Inflammatory macrophage (primary cell): ENCODE measurements around the gene SNRNP48.

Experiments
- DNase-seq, 2 donors: peaks; one replicate each; pipeline ENCODE4 v3.0.0-alpha.2; 2020 to 2022

The SNRNP48 gene

GRCh38 chr6:7559651-7560385 is 30.2 kb upstream of the SNRNP48 start:
- peak in 1 of 2 donors; percentile 64 for DNase-seq

GRCh38 chr6:7561153-7561964 is 28.6 kb upstream of the SNRNP48 start:
- no peak for DNase-seq

GRCh38 chr6:7562769-7563168 is 27.2 kb upstream of the SNRNP48 start:
- peak; percentile 88 to 94 for DNase-seq

GRCh38 chr6:7566107-7566506 is 23.9 kb upstream of the SNRNP48 start:
- no peak for DNase-seq

DNA sequence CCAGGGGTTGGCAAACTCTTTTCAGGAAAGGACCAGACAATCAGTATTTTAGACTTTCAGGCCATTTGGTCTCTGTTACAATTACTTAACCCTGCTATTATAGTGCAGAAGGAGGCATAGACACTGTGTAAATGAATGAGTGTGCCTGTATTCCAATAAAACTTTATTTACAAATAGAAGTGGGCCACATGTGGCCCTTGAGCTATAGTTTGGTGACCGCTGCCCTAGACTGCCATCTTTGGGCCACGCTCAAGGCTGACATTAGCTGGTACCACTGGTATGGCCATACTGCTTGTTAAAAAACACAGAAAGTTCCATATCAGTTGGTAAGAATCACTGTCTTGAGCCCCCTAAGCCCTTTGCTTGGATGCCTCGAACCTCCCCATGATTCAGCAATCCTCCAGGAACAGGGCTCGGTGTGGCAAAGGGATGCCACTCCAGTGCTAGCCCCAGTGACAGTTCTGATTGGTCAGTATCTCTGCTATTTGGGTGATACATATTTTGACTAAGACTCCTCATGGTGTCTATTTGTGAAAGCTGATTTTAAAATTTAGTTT is 23.3 kb upstream of the SNRNP48 start:
- DNase-seq = no peak

- no peak for DNase-seq
Measured at GRCh38 chr6:7568021-7568420, 22.0 kb upstream of the SNRNP48 start.

DNA sequence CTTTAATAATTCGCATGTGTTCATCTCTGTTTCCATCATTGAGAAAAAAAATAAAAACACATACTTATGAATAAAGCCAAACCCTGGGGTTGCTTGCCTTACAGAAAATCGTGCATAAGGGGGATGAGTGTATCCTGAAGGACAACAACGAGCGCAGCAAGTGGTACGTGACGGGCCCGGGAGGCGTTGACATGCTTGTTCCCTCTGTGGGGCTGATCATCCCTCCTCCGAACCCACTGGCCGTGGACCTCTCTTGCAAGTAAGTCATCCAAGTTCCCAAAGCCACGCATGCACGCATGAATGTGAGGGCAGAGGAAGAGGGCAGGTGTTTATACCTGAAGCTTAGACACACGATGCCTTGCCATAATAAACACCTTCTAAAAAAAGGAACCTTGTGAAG is 20.9 kb upstream of the SNRNP48 start:
- no peak for DNase-seq

- no peak for DNase-seq
Measured at GRCh38 chr6:7572213-7572943, 17.6 kb upstream of the SNRNP48 start.

DNA sequence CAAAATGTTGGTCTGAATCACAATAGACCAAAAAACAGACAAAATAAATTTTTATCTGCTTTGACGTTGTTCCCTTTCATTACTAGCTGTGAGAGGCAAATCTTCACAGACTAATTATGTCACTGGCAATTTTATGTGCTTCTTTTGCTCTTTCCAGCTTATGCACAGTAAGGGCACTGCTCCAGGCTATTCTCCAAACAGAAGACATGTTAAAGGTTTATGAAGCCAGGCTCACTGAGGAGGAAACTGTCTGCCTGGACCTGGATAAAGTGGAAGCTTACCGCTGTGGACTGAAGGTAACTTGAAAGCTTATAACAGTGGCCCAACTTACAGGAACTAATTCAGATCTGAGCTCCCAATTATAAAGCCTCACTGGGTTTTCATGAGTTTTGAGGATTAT is 15.5 kb upstream of the SNRNP48 start:
- no peak for DNase-seq

GRCh38 chr6:7578516-7578915 is 11.5 kb upstream of the SNRNP48 start:
- DNase-seq = peak; percentile 41 to 84

GRCh38 chr6:7578931-7579330 is 11.1 kb upstream of the SNRNP48 start:
- peak; percentile 29 to 75 for DNase-seq

GRCh38 chr6:7579851-7580250 is 10.1 kb upstream of the SNRNP48 start:
- no peak for DNase-seq

DNA sequence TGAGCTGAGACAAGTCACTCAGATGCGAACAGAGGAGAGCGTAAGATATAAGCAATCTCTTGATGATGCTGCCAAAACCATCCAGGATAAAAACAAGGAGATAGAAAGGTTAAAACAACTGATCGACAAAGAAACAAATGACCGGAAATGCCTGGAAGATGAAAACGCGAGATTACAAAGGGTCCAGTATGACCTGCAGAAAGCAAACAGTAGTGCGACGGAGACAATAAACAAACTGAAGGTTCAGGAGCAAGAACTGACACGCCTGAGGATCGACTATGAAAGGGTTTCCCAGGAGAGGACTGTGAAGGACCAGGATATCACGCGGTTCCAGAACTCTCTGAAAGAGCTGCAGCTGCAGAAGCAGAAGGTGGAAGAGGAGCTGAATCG is 9.5 kb upstream of the SNRNP48 start:
- no peak for DNase-seq

DNA sequence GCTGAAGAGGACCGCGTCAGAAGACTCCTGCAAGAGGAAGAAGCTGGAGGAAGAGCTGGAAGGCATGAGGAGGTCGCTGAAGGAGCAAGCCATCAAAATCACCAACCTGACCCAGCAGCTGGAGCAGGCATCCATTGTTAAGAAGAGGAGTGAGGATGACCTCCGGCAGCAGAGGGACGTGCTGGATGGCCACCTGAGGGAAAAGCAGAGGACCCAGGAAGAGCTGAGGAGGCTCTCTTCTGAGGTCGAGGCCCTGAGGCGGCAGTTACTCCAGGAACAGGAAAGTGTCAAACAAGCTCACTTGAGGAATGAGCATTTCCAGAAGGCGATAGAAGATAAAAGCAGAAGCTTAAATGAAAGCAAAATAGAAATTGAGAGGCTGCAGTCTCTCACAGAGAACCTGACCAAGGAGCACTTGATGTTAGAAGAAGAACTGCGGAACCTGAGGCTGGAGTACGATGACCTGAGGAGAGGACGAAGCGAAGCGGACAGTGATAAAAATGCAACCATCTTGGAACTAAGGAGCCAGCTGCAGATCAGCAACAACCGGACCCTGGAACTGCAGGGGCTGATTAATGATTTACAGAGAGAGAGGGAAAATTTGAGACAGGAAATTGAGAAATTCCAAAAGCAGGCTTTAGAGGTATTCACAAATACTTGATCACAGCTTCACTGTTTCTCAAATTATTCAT is 8.9 kb upstream of the SNRNP48 start:
- peak in 1 of 2 donors; percentile 30 for DNase-seq

GRCh38 chr6:7585287-7585930 is 4.6 kb upstream of the SNRNP48 start:
- DNase-seq = no peak

DNA sequence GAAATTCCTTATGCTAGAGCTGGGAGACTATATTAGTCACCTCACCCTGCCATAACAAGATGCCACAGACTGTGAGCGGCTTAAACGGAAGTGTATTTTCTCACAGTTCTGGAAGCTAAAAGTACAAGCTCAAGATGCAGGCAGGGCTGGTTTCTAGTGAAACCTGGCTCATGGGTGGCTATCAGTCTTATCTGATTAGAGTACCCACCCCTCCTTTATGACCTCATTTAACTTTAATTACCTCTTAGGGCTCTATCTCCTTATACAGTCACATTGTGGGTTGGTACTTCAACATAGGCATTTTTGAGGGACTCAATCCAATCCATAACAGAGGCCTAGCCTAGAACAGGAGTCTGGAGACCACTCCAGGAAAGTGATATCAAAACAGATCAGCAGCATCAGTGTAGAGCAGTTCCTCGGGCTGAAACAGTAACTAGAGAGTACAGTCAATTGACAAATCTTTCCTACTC is 2.3 kb upstream of the SNRNP48 start:
- no peak for DNase-seq

DNA sequence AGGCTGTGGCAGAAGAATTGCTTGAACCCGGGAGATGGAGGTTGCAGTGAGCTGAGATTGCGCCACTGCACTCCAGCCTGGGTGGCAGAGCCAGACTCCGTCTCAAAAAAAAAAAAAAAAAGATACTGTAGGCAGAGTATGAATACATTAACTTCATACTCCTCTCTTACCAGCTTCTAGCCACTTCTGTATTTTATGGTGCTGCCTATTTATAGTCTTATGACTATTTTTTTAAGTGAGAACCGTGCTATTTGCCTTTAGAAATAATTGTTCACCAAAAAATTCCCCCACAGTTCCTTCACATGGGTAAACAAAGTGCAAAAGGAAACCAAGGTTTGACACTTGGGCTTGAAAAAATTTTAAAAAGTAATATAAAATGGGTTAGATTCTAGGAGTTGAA is 1.5 kb upstream of the SNRNP48 start:
- peak; percentile 44 to 63 for DNase-seq

DNA sequence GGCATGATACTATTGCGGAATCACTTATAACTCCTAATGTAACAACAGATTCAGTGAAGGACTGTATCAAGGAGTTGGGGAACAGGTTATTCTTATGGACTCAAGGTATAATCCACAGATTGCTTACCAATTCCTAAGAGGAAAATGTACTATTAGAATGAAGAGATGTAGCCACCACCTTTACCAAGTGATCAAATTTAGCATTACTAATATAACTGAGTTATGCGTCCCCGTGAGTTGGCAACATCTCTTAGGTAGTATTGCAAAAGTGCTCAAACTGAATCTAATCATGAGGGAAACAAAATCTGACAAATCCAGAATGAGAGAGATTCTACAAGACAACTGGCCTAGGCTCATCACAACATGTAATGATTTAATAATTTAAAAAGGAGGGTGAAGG is 777 bp upstream of the SNRNP48 start:
- DNase-seq = no peak

DNA sequence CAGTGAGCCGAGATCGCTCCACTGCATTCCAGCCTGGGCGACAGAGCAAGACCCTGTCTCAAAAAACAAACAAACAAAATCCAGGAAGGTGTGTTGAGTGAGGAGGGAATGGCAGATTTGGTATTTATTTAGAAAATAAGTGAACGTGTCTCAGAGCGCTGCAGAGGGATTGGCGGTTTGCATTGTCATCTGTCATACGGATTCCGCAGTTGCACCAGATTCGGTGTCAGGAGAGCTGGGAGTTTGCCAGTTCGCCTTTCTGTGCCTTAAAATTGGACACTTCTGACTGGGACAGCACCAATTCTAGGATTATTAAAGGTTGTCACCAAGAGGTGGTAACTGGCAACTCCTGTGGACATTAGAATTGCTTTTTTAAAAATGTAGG is 912 bp downstream of the SNRNP48 start:
- peak; percentile 54 to 70 for DNase-seq

DNA sequence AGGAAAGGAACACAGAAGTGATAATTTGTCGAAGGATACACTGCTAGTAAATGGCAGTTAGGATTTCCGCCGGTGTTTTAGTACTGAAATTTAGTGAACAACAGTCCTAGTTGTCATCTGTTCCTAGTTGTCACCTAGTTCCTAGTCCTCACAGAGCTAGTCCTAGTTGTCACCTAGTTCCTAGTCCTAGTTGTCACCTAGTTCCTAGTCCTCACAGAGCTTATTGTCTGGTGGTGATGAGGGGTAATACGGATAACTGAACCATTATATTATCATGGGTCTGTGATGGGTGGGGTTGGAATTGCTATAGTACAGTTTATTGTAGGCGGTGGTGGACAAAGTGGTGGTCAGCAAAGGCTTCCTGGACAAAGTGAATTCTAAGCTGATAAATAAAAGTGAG is 1.8 kb downstream of the SNRNP48 start:
- DNase-seq = no peak

DNA sequence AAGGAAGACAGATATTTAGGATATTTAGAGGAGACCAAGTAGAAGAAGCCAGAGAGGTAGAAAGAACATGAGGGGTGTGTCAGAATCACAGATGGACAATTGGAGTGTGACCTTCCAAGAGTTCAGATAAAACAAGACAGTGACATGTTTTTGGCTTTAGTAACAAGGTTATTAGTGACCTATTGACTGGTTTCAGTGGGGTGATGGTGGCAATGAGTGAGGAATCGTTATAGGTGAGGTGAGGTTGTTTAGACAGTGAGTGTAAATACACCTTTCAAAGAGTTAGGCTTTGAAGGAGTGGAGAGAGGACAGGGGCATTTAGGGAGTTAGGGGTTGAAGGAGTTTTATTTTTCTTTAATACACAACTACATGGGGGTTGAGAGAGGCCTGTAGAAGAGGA is 3.2 kb downstream of the SNRNP48 start:
- no peak for DNase-seq

DNA sequence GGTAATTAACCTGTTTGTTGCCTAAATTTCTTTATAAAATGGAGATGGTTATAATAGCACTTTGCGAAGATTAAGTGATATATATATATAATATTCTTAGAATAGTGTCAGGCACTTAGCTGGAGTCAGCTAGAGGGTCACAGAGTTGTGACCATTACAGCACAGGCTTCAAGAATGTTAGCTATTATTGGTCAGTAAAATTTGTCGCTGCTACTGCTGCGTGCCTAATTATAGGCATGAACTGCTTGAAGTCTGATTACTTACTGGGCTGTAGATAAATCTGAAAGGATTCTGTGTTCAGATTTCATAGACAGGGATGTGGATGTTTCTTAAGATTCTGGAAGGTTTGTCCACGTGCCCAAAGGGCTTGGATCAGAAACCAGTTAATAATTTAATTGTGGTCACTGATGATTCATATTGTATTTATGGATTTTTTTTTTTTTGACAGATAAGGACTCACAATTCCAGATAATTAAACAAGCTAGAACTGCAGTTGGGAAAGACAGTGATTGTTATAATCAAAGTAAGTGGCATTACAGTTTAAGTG is 4.7 kb downstream of the SNRNP48 start:
- DNase-seq = no peak
